Fibroblast of the aortic adventitia (primary cell): Measurements from ENCODE around the gene GSC. TPM values are rescaled to one million over a fixed set of nuclear protein-coding genes. Genes with fewer than 3 reads are reported as not detected.
"Not testable (repeated sequence)": the region's sequence is repeated elsewhere in the genome, so short reads cannot be mapped to it uniquely, and the experiment has no call there.

ENCODE experiments used
- DNase-seq: peaks from one replicate; pipeline ENCODE4 v3.0.0-alpha.2; 2010; ENCODE audit warnings: low read depth
- H3K4me3 ChIP-seq: 2 replicates; pipeline ENCODE4 v1.5.1; 2011; ENCODE audit warnings: low read depth, mild to moderate bottlenecking, control low read depth, low read length, moderate library complexity
- total RNA-seq: library from RNA; depleted of rRNA; stranded (reverse); fragments of >200 nt; gene quantifications from 2 replicates; pipeline ENCODE4 v1.2.3, GENCODE V29; 2012; ENCODE audit warnings: low replicate concordance
- TF ChIP-seq, protein P1 (sequence below): IDR thresholded peaks from 2 replicates; pipeline ENCODE4 v1.5.1; 2011; ENCODE audit warnings: mild to moderate bottlenecking, low read length, control low read depth, inconsistent platforms; ENCODE audit not compliant: insufficient read depth

The GSC gene
- total RNA-seq, 1 donor, result 2.1 TPM

DNA sequence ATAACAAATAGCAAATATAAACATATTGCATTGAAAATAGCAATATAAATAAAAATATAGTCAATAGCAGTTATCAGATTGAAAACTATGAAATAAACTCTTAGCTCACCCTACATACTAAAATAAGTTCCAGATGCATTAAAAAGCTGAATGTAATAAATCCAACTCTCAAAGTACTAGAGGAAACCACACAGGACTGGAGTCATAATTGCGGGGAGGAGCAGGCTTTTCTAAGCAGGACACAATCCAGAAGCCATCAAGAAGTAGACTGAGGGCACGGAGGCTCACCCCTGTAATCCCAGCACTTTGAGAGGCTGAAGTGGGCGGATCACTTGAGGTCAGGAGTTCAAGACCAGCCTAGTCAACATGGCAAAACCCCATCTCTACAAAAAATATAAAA lies 22.2 kb downstream of the GSC start:
- no peak overlapping the region for H3K4me3 ChIP-seq
- TF ChIP-seq, protein P1, sequence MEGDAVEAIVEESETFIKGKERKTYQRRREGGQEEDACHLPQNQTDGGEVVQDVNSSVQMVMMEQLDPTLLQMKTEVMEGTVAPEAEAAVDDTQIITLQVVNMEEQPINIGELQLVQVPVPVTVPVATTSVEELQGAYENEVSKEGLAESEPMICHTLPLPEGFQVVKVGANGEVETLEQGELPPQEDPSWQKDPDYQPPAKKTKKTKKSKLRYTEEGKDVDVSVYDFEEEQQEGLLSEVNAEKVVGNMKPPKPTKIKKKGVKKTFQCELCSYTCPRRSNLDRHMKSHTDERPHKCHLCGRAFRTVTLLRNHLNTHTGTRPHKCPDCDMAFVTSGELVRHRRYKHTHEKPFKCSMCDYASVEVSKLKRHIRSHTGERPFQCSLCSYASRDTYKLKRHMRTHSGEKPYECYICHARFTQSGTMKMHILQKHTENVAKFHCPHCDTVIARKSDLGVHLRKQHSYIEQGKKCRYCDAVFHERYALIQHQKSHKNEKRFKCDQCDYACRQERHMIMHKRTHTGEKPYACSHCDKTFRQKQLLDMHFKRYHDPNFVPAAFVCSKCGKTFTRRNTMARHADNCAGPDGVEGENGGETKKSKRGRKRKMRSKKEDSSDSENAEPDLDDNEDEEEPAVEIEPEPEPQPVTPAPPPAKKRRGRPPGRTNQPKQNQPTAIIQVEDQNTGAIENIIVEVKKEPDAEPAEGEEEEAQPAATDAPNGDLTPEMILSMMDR, result no peak
- DNase-seq, result no peak

- DNase-seq, H3K4me3 ChIP-seq: not testable (repeated sequence)
These were observed 22.8 kb downstream of the GSC start for GRCh38 chr14:94747153-94747552.

DNA sequence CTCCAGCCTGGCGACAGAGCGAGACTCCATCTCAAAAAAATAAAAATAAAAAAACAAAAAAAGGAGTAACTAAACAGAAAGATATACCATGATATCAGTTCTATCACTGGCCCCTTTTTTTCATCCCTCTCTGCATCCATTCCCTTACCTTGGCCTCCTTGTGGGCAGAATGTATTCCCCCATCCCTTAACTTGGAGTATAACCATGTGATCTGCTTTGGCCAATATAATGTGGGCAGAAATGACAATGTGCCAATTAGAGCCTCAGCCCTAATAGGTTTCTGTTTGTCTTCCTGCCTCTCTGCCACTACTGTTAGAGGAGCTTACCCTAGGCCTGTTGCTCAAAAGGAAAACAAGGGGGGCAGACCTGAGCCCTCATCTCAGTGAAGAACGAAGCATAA lies 23.8 kb downstream of the GSC start:
- no peak overlapping the region for H3K4me3 ChIP-seq
- no peak for DNase-seq
- TF ChIP-seq, protein P1, result no peak

DNA sequence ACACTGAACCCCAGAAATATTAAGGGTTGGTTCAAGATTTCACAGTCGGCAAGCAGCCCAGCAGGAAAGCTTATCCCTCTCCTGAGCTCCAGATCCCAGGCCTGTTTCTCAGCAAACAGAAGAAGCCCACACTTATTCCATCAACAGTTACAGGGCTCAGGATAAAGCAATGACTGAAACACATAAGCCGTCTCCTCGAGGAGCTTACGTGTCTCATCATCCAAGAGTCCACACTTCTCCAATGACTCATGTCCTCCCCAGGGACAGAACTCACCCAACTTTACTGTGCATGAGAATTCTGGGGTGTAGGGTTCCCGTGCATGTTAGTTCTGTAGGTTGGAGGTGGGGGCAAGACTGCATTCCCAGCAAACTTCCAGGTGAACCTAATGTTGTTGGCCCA lies 31.2 kb downstream of the GSC start:
- H3K4me3 ChIP-seq, result no peak overlapping the region
- TF ChIP-seq, protein P1, result no peak
- DNase-seq, result peak; percentile 23

DNA sequence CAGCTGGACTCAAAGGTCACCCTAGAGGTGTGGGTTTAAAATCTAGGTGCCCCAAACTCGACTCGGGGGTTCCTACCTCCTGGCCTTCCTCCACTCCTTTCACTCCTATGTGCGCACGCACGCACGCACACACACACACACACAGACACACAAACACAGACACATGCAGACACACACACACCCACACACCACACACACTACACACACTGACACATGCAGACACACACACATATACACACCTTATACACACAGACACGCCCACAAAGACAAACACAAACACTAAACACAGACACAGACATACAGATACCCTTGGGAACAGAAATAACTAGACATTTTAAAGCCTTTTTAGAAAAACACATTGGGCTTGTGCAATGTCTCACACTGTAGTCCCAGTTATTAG lies 31.8 kb downstream of the GSC start:
- H3K4me3 ChIP-seq, result no peak overlapping the region
- TF ChIP-seq, protein P1, result no peak
- no peak for DNase-seq

DNA sequence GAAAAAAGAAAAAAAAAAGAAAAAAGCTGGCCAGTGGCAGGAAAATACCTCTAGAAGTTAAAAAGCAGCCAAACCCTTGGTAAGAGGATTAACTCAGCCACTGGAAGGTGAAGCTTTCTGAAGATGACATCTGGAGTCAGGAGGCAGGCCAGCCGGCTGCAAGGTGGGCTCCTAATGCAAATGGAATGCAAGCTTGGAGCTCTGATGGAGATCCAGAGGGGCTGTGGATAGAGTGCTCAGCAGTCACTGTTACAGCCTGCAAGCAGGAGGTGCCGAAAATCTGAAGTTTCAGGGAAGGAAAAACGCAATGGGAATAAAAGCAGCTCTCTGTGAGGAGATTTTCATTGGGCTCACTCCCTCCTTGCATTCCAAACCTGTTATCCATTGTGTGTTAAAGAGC lies 41.0 kb downstream of the GSC start:
- TF ChIP-seq, protein P1, result no peak
- no peak overlapping the region for H3K4me3 ChIP-seq
- no peak for DNase-seq

- not testable (repeated sequence) for DNase-seq
These were observed 41.5 kb downstream of the GSC start for GRCh38 chr14:94728440-94728839.

GRCh38 chr14:94726649-94727048 lies 43.3 kb downstream of the GSC start:
- not testable (repeated sequence) for H3K4me3 ChIP-seq, DNase-seq

More at GRCh38 chr14:94728440-94728839, 41.5 kb downstream of the GSC start:
- not testable (repeated sequence) for H3K4me3 ChIP-seq

DNA sequence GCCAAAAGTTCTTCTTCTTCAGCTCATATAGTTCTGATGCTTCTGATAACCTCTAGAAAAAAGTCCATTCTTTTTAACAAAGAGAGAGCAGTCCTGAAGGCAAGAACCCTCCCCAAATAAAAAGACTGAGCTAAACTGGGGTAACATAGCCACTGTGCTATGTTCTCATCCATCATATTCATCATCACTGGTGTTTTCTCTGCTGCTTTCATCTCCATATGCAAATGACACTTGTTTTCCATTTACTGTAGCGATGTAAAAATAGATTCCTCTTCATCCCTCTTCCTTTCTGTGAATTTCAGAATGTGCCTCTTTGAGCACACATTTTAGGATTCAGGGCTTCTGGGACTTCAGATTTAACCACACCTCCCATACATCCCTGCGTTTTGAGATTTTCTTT lies 44.9 kb downstream of the GSC start:
- no peak for DNase-seq
- no peak overlapping the region for H3K4me3 ChIP-seq
- TF ChIP-seq, protein P1, result no peak
